SH-SY5Y (cell line): Measurements from ENCODE around the gene CAMSAP1.

Experiments
- GATA2 ChIP-seq: IDR thresholded peaks from 2 replicates; pipeline ENCODE4 v1.6.1; 2011; ENCODE audit warnings: mild to moderate bottlenecking, low read depth, low read length
- GATA3 ChIP-seq: IDR thresholded peaks from 2 replicates; pipeline ENCODE4 v1.6.1; 2011; ENCODE audit warnings: low read depth, mild to moderate bottlenecking, low read length, moderate library complexity

DNA sequence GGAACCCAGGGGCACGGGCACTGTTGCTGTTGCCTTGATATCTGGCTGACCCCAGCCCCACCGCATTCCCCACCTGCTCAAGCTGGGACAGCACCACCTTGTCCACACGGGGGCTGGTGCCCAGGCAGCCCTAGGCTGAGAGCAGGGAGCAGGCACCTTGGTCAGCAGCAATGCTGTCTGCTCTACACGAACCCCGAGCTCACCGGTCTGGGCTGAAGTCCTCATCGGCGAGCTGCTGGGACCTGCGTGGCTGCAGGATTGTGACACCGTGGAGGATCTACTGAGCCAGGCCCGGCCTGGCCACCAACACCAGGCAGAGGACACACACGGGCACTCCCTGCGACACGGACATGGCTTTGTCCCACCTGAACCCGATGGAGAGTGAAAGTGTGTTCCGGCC lies 127.3 kb downstream of the CAMSAP1 start:
- TF ChIP-seq GATA2: no peak
- TF ChIP-seq GATA3: no peak
